Measurements from ENCODE around the gene NDFIP1. TPM values are rescaled to one million over a fixed set of nuclear protein-coding genes. Genes with fewer than 3 reads are reported as not detected.

Gene NDFIP1
- total RNA-seq, 5 donors from 2014 or later (not counting 1 experiment from before 2014, with no cell fraction given) = 76.3 to 194 (median 90.8) TPM

- Mint-ChIP-seq H3K27me3 (peaks cover 0 to 6% of the 10 kb centered on the region in 2 donors), H3K27ac (no peak overlapping the region), H3K36me3 (no peaks in the 10 kb centered on the region), H3K9me3 (no peaks in the 10 kb centered on the region), H3K4me3 (no peak overlapping the region), H3K4me1 (no peaks in the 10 kb centered on the region)
- POLR2A ChIA-PET = interaction anchor here in 1 of 2 donors (0.6 kb wide), 1 partner anchor 225 kb away, joined by 3 read pairs; no protein-coding TSS in a partner anchor
- Histone ChIP-seq H3K9me3 (no peaks in the 10 kb centered on the region), H3K4me3 (ENCODE audit: control insufficient read depth in 1 of 2, extremely low read depth in 1 of 2, low read length in 1 of 2) (no peak overlapping the region), H3K36me3 (ENCODE audit: control insufficient read depth in 2 of 2, extremely low read depth in 1 of 2, insufficient read depth in 1 of 2, low read length in 1 of 2) (no peaks in the 10 kb centered on the region), H3K4me1 (ENCODE audit: control insufficient read depth in 1 of 2, extremely low read depth in 1 of 2, insufficient read depth in 2 of 2, low read length in 2 of 2) (no peaks in the 10 kb centered on the region), H3K27me3 (replicated peaks in 1 of 2; ENCODE audit: control insufficient read depth in 2 of 2, extremely low read depth in 1 of 2, insufficient read depth in 2 of 2, low read length in 1 of 2) (peaks cover 0 to 6% of the 10 kb centered on the region in 2 experiments), H3K27ac (ENCODE audit: low read length) (no peak overlapping the region)
- no peak for ATAC-seq (replicated peaks in 1 of 4)
- no CpG with 5 or more reads among the region's 3 CpGs for WGBS (ENCODE audit: insufficient coverage)
- DNase-seq = no peak
- CTCF ChIA-PET = no interaction called here
Measured at GRCh38 chr5:142168365-142168764, 59.8 kb downstream of the NDFIP1 start.

GRCh38 chr5:142170254-142170953 lies 61.8 kb downstream of the NDFIP1 start:
- POLR2A ChIA-PET = interaction anchor here in 1 of 2 donors (0.6 kb wide), 1 partner anchor 92 kb away, joined by 3 read pairs; no protein-coding TSS in a partner anchor
- Mint-ChIP-seq H3K4me3 (no peak overlapping the region), H3K27me3 (peaks cover 2 to 11% of the 10 kb centered on the region in 2 donors), H3K9me3 (no peaks in the 10 kb centered on the region), H3K27ac (no peak overlapping the region), H3K36me3 (no peaks in the 10 kb centered on the region), H3K4me1 (peaks cover 0 to 2% (median 0%) of the 10 kb centered on the region in 3 donors)
- CTCF ChIA-PET = interaction anchor here in 1 of 2 donors (0.5 to 0.7 kb wide), 2 partner anchors 106 to 529 kb away, joined by 3 read pairs; no protein-coding TSS in a partner anchor
- DNase-seq (no peak), ATAC-seq (replicated peaks in 1 of 4) (no peak)
- Histone ChIP-seq H3K27ac (ENCODE audit: low read length) (no peak overlapping the region), H3K36me3 (ENCODE audit: control insufficient read depth in 2 of 2, extremely low read depth in 1 of 2, insufficient read depth in 1 of 2, low read length in 1 of 2) (no peaks in the 10 kb centered on the region), H3K4me3 (ENCODE audit: control insufficient read depth in 1 of 2, extremely low read depth in 1 of 2, low read length in 1 of 2) (no peak overlapping the region), H3K4me1 (ENCODE audit: control insufficient read depth in 1 of 2, extremely low read depth in 1 of 2, insufficient read depth in 2 of 2, low read length in 2 of 2) (no peaks in the 10 kb centered on the region), H3K27me3 (replicated peaks in 1 of 2; ENCODE audit: control insufficient read depth in 2 of 2, extremely low read depth in 1 of 2, insufficient read depth in 2 of 2, low read length in 1 of 2) (peaks cover 0 to 13% of the 10 kb centered on the region in 2 experiments), H3K9me3 (no peaks in the 10 kb centered on the region)
- WGBS (ENCODE audit: insufficient coverage) = 77% methylated on average over 3 of the region's 6 CpGs

GRCh38 chr5:142171270-142171669 lies 62.7 kb downstream of the NDFIP1 start:
- Histone ChIP-seq H3K4me3 (ENCODE audit: control insufficient read depth in 1 of 2, extremely low read depth in 1 of 2, low read length in 1 of 2) (no peak overlapping the region), H3K4me1 (ENCODE audit: control insufficient read depth in 1 of 2, extremely low read depth in 1 of 2, insufficient read depth in 2 of 2, low read length in 2 of 2) (no peaks in the 10 kb centered on the region), H3K36me3 (ENCODE audit: control insufficient read depth in 2 of 2, extremely low read depth in 1 of 2, insufficient read depth in 1 of 2, low read length in 1 of 2) (no peaks in the 10 kb centered on the region), H3K9me3 (no peaks in the 10 kb centered on the region), H3K27ac (ENCODE audit: low read length) (no peak overlapping the region), H3K27me3 (replicated peaks in 1 of 2; ENCODE audit: control insufficient read depth in 2 of 2, extremely low read depth in 1 of 2, insufficient read depth in 2 of 2, low read length in 1 of 2) (peaks cover 0 to 16% of the 10 kb centered on the region in 2 experiments)
- ATAC-seq (replicated peaks in 1 of 4) (no peak), DNase-seq (no peak)
- ChIA-PET POLR2A (interaction anchor here in 1 of 2 donors (0.6 kb wide), 1 partner anchor 92 kb away, joined by 3 read pairs; no protein-coding TSS in a partner anchor), CTCF (interaction anchor here (0.6 to 0.7 kb wide), 3 partner anchors 529 to 1423 kb away, joined by 3 to 7 read pairs (median 3); no protein-coding TSS in a partner anchor)
- no peak overlapping the region for H3K27ac Mint-ChIP-seq
- no peaks in the 10 kb centered on the region for H3K36me3 Mint-ChIP-seq
- H3K9me3 Mint-ChIP-seq = no peaks in the 10 kb centered on the region
- peaks cover 0 to 4% (median 0%) of the 10 kb centered on the region in 3 donors for H3K4me1 Mint-ChIP-seq
- 100% methylated on average over 1 of the region's 4 CpGs for WGBS (ENCODE audit: insufficient coverage)
- no peak overlapping the region for H3K4me3 Mint-ChIP-seq
- H3K27me3 Mint-ChIP-seq = peaks cover 4 to 11% of the 10 kb centered on the region in 2 donors

GRCh38 chr5:142175039-142175438 lies 66.5 kb downstream of the NDFIP1 start:
- peaks cover 0 to 4% (median 0%) of the 10 kb centered on the region in 3 donors for H3K4me1 Mint-ChIP-seq
- H3K27me3 ChIP-seq (replicated peaks in 1 of 2; ENCODE audit: control insufficient read depth in 2 of 2, extremely low read depth in 1 of 2, insufficient read depth in 2 of 2, low read length in 1 of 2) = peaks cover 0 to 25% of the 10 kb centered on the region in 2 experiments
- no peak overlapping the region for H3K27ac ChIP-seq (ENCODE audit: low read length)
- WGBS (ENCODE audit: insufficient coverage) = no CpG with 5 or more reads among the region's 3 CpGs
- H3K27ac Mint-ChIP-seq = no peak overlapping the region
- H3K4me1 ChIP-seq (ENCODE audit: control insufficient read depth in 1 of 2, extremely low read depth in 1 of 2, insufficient read depth in 2 of 2, low read length in 2 of 2) = no peaks in the 10 kb centered on the region
- POLR2A ChIA-PET = no interaction called here
- H3K4me3 Mint-ChIP-seq = no peak overlapping the region
- no peaks in the 10 kb centered on the region for H3K36me3 Mint-ChIP-seq
- CTCF ChIA-PET = no interaction called here
- H3K27me3 Mint-ChIP-seq = peaks cover 9 to 14% of the 10 kb centered on the region in 2 donors
- no peaks in the 10 kb centered on the region for H3K9me3 ChIP-seq
- no peak for ATAC-seq (replicated peaks in 1 of 4)
- no peaks in the 10 kb centered on the region for H3K9me3 Mint-ChIP-seq
- H3K36me3 ChIP-seq (ENCODE audit: control insufficient read depth in 2 of 2, extremely low read depth in 1 of 2, insufficient read depth in 1 of 2, low read length in 1 of 2) = no peaks in the 10 kb centered on the region
- DNase-seq = no peak
- no peak overlapping the region for H3K4me3 ChIP-seq (ENCODE audit: control insufficient read depth in 1 of 2, extremely low read depth in 1 of 2, low read length in 1 of 2)

GRCh38 chr5:142175461-142176142 lies 67.0 kb downstream of the NDFIP1 start:
- Histone ChIP-seq H3K27ac (ENCODE audit: low read length) (no peak overlapping the region), H3K9me3 (no peaks in the 10 kb centered on the region), H3K36me3 (ENCODE audit: control insufficient read depth in 2 of 2, extremely low read depth in 1 of 2, insufficient read depth in 1 of 2, low read length in 1 of 2) (no peaks in the 10 kb centered on the region), H3K27me3 (replicated peaks in 1 of 2; ENCODE audit: control insufficient read depth in 2 of 2, extremely low read depth in 1 of 2, insufficient read depth in 2 of 2, low read length in 1 of 2) (peaks cover 0 to 26% of the 10 kb centered on the region in 2 experiments), H3K4me1 (ENCODE audit: control insufficient read depth in 1 of 2, extremely low read depth in 1 of 2, insufficient read depth in 2 of 2, low read length in 2 of 2) (no peaks in the 10 kb centered on the region), H3K4me3 (ENCODE audit: control insufficient read depth in 1 of 2, extremely low read depth in 1 of 2, low read length in 1 of 2) (no peak overlapping the region)
- H3K9me3 Mint-ChIP-seq = no peaks in the 10 kb centered on the region
- peaks cover 9 to 14% of the 10 kb centered on the region in 2 donors for H3K27me3 Mint-ChIP-seq
- no peak overlapping the region for H3K27ac Mint-ChIP-seq
- ChIA-PET CTCF (no interaction called here), POLR2A (interaction anchor here in 1 of 2 donors (0.6 kb wide), 1 partner anchor 290 kb away, joined by 4 read pairs; no protein-coding TSS in a partner anchor)
- no peak for DNase-seq
- H3K36me3 Mint-ChIP-seq = no peaks in the 10 kb centered on the region
- 88% methylated on average over 3 of the region's 8 CpGs for WGBS (ENCODE audit: insufficient coverage)
- no peak for ATAC-seq (replicated peaks in 1 of 4)
- H3K4me3 Mint-ChIP-seq = no peak overlapping the region
- H3K4me1 Mint-ChIP-seq = peaks cover 0 to 4% (median 0%) of the 10 kb centered on the region in 3 donors

- Histone ChIP-seq H3K27ac (ENCODE audit: low read length) (no peak overlapping the region), H3K4me3 (ENCODE audit: control insufficient read depth in 1 of 2, extremely low read depth in 1 of 2, low read length in 1 of 2) (no peak overlapping the region), H3K4me1 (ENCODE audit: control insufficient read depth in 1 of 2, extremely low read depth in 1 of 2, insufficient read depth in 2 of 2, low read length in 2 of 2) (no peaks in the 10 kb centered on the region), H3K9me3 (no peaks in the 10 kb centered on the region), H3K36me3 (ENCODE audit: control insufficient read depth in 2 of 2, extremely low read depth in 1 of 2, insufficient read depth in 1 of 2, low read length in 1 of 2) (no peaks in the 10 kb centered on the region), H3K27me3 (replicated peaks in 1 of 2; ENCODE audit: control insufficient read depth in 2 of 2, extremely low read depth in 1 of 2, insufficient read depth in 2 of 2, low read length in 1 of 2) (peaks cover 0 to 26% of the 10 kb centered on the region in 2 experiments)
- ChIA-PET CTCF (no interaction called here), POLR2A (interaction anchor here in 1 of 2 donors (0.7 kb wide), 1 partner anchor 10 kb away, joined by 3 read pairs; no protein-coding TSS in a partner anchor)
- H3K4me3 Mint-ChIP-seq = no peak overlapping the region
- no peaks in the 10 kb centered on the region for H3K9me3 Mint-ChIP-seq
- ATAC-seq (replicated peaks in 1 of 4) (no peak), DNase-seq (no peak)
- 100% methylated on average over 1 of the region's 2 CpGs for WGBS (ENCODE audit: insufficient coverage)
- no peak overlapping the region for H3K27ac Mint-ChIP-seq
- H3K36me3 Mint-ChIP-seq = no peaks in the 10 kb centered on the region
- H3K4me1 Mint-ChIP-seq = peaks cover 0 to 4% (median 0%) of the 10 kb centered on the region in 3 donors
- H3K27me3 Mint-ChIP-seq = peaks cover 9 to 14% of the 10 kb centered on the region in 2 donors
Measured at GRCh38 chr5:142176255-142176654, 67.7 kb downstream of the NDFIP1 start.
